Gastroesophageal sphincter (tissue), 3 donors: Measurements from ENCODE around the gene KCNB1.

ENCODE experiments used
- POLR2A ChIP-seq, 2 donors: fragments of 450-650 bp; IDR thresholded peaks; one replicate each; pipeline ENCODE4 v1.6.1; 2017; ENCODE audit warnings: antibody characterized with exemption in 2 of 2, mild to moderate bottlenecking in 2 of 2, moderate library complexity in 1 of 2
- POLR2AphosphoS5 ChIP-seq: sonication (generic); formaldehyde crosslinking; IDR thresholded peaks from one replicate; pipeline ENCODE4 v1.6.1; 2017; ENCODE audit warnings: antibody characterized with exemption
- TF ChIP-seq, protein P1 (sequence below), 4 experiments: fragments of 200-600 bp in 2 of 4; fragments of 450-650 bp in 2 of 4; sonication (generic) in 1 of 4; IDR thresholded peaks; one replicate each; pipeline ENCODE4 v1.5.1; 2017 to 2019; ENCODE audit warnings: antibody characterized with exemption in 4 of 4, mild to moderate bottlenecking in 2 of 4, moderate library complexity in 2 of 4

DNA sequence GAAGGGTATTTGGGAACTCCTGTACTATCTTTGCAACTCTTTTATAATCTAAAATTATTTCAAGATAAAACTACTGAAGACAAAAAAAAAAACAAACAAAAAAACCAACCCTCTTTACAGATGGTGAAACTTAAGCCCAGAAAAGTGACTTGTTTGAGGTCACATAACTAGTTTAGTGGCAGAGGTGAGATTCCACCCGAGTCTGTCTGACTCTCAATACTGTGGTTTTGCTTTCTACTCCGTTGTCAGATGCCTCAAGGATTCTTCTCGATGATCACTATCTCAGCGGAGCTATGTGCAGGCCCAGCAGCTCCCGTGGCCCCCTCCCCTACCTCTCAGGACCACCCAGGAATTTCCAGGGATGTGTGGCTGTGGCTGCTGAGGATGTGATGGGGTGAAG is 36.1 kb upstream of the KCNB1 start:
- TF ChIP-seq, protein P1, sequence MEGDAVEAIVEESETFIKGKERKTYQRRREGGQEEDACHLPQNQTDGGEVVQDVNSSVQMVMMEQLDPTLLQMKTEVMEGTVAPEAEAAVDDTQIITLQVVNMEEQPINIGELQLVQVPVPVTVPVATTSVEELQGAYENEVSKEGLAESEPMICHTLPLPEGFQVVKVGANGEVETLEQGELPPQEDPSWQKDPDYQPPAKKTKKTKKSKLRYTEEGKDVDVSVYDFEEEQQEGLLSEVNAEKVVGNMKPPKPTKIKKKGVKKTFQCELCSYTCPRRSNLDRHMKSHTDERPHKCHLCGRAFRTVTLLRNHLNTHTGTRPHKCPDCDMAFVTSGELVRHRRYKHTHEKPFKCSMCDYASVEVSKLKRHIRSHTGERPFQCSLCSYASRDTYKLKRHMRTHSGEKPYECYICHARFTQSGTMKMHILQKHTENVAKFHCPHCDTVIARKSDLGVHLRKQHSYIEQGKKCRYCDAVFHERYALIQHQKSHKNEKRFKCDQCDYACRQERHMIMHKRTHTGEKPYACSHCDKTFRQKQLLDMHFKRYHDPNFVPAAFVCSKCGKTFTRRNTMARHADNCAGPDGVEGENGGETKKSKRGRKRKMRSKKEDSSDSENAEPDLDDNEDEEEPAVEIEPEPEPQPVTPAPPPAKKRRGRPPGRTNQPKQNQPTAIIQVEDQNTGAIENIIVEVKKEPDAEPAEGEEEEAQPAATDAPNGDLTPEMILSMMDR (IDR thresholded peaks at IDR 0.05), result no peak
- TF ChIP-seq POLR2A (IDR thresholded peaks at IDR 0.05) (no peak), POLR2AphosphoS5 (no peak)
